Neural progenitor cell (in vitro differentiated cells): ENCODE data around the gene SDK1.

Source experiments
- CTCF ChIP-seq: fragments of 200-600 bp; sonication (generic); IDR thresholded peaks from 2 replicates; pipeline ENCODE4 v1.5.1; 2017; ENCODE audit warnings: antibody characterized with exemption, mild to moderate bottlenecking
- EZH2 ChIP-seq: fragments of 200-600 bp; sonication (generic); IDR thresholded peaks from 2 replicates; pipeline ENCODE4 v1.6.1; 2017; ENCODE audit warnings: antibody characterized with exemption, mild to moderate bottlenecking, moderate library complexity

DNA sequence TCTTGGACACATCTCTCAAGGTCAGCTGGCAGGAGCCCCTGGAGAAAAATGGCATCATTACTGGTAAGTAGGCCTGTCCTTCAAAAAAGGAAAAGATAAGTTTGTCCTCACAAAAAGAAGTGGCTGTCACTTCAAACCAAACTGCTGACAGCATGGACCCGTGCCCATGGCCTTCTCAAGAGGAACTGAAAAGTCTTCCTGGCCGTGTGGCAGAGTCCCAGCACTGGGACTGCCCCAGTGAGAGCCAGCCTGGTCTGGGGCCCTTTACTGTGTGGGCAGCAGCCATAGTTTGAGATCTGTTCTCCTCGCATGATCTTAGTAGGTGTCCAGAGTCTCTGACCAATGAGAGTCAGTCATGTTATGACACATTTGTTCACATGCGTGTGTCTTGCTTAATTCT lies 766.8 kb downstream of the SDK1 start:
- no peak for TF ChIP-seq CTCF
- no peak for TF ChIP-seq EZH2
